ENCODE measurements around the gene ISLR.

DNA sequence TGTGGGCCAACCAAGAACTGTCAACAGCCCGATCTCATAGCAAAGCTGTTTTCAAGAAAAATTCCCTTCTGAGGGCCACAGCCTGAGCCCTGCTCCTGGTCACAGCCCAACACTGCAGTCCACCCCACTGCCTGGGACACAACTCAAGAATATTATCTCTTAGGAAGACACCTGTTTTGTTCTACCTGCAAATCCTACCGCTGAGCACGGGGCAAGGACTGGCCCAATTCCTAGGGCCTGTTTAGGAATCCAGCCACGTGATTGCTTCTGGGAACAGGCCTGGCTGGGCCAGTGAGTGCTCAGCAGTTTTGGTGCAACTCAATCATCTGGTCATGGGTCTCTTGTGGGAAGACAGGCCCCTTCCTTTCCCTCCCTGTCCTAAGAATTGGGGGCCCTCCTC, 34.9 kb upstream of the ISLR start:
- TF ChIP-seq CTCF (IDR thresholded peaks at IDR 0.05) (no peak), POLR2A (IDR thresholded peaks at IDR 0.05) (no peak)

Measured in sigmoid colon (tissue), 3 donors.